Measurements from ENCODE around the gene CARD9.

GRCh38 chr9:136358016-136358415 lies 15.5 kb downstream of the CARD9 start:
- TF ChIP-seq POLR2A (IDR thresholded peaks at IDR 0.05; ENCODE audit: low read length) (no peak), GATA1 (IDR thresholded peaks at IDR 0.05; ENCODE audit: low read depth, low read length) (no peak)

All from erythroblast (primary cell).